Mesendoderm (in vitro differentiated cells): ENCODE measurements around the gene CARD10.

ENCODE experiments used
- DNase-seq: peaks from one replicate; pipeline ENCODE4 v3.0.0; 2013
- H2AK5ac ChIP-seq: 2 replicates; pipeline ENCODE4 v1.6.1; 2013; ENCODE audit warnings: low read length, inconsistent platforms
- H2BK120ac ChIP-seq: 2 replicates; pipeline ENCODE4 v1.6.1; 2013; ENCODE audit warnings: low read depth, mild to moderate bottlenecking, low read length, moderate library complexity, mixed read lengths
- H2BK15ac ChIP-seq: replicated peaks from 2 replicates; pipeline ENCODE4 v1.6.1; 2013; ENCODE audit warnings: low read depth, mild to moderate bottlenecking, moderate library complexity
- H2BK5ac ChIP-seq: 2 replicates; pipeline ENCODE4 v1.6.1; 2013; ENCODE audit warnings: low read length, inconsistent platforms
- H3K18ac ChIP-seq: 2 replicates; pipeline ENCODE4 v1.6.1; 2013; ENCODE audit warnings: mild to moderate bottlenecking, low read length, mixed read lengths
- H3K23ac ChIP-seq: one replicate; pipeline ENCODE4 v1.6.1; 2013; ENCODE audit warnings: low read length
- H3K27ac ChIP-seq: 2 replicates; pipeline ENCODE4 v1.5.1; 2013; ENCODE audit warnings: low read depth, mild to moderate bottlenecking, inconsistent platforms, low read length, moderate library complexity
- H3K27me3 ChIP-seq: 2 replicates; pipeline ENCODE4 v1.6.1; 2013; ENCODE audit warnings: low read length, control low read depth, mild to moderate bottlenecking, inconsistent platforms; ENCODE audit not compliant: insufficient read depth, poor library complexity
- H3K36me3 ChIP-seq: 2 replicates; pipeline ENCODE4 v1.6.1; 2013; ENCODE audit warnings: low read length, inconsistent platforms; ENCODE audit not compliant: control insufficient read depth, insufficient read depth
- H3K4ac ChIP-seq: one replicate; pipeline ENCODE4 v1.6.1; 2013; ENCODE audit warnings: low read depth, mild to moderate bottlenecking, low read length, moderate library complexity
- H3K4me1 ChIP-seq: 2 replicates; pipeline ENCODE4 v1.6.1; 2013; ENCODE audit warnings: low read depth, low read length, inconsistent platforms; ENCODE audit not compliant: control insufficient read depth
- H3K4me2 ChIP-seq: 2 replicates; pipeline ENCODE4 v1.6.1; 2013; ENCODE audit warnings: low read length
- H3K4me3 ChIP-seq: 2 replicates; pipeline ENCODE4 v1.5.1; 2013; ENCODE audit warnings: mild to moderate bottlenecking, low read length
- H3K56ac ChIP-seq: one replicate; pipeline ENCODE4 v1.6.1; 2013; ENCODE audit warnings: low read length
- H3K79me1 ChIP-seq: 2 replicates; pipeline ENCODE4 v1.6.1; 2013; ENCODE audit warnings: low read length, inconsistent platforms
- H3K79me2 ChIP-seq: 2 replicates; pipeline ENCODE4 v1.6.1; 2013; ENCODE audit warnings: mild to moderate bottlenecking, low read length; ENCODE audit not compliant: control insufficient read depth, insufficient read depth
- H3K9ac ChIP-seq: 2 replicates; pipeline ENCODE4 v1.6.1; 2013; ENCODE audit warnings: low read length, inconsistent platforms
- H4K5ac ChIP-seq: one replicate; pipeline ENCODE4 v1.6.1; 2013; ENCODE audit warnings: low read length
- H4K8ac ChIP-seq: one replicate; pipeline ENCODE4 v1.6.1; 2013; ENCODE audit warnings: low read depth, mild to moderate bottlenecking, control low read depth, low read length, moderate library complexity
- WGBS: extraction: QIAGEN DNeasy Blood & Tissue Kit; methylation state at CpG from one replicate; pipeline ENCODE4 v1.1.7; 2013; ENCODE audit warnings: low lambda C conversion rate, missing lambda C conversion rate; ENCODE audit not compliant: insufficient coverage; ENCODE audit errors: extremely low coverage; 5-methylcytosine and 5-hydroxymethylcytosine counted together

The CARD10 gene

DNA sequence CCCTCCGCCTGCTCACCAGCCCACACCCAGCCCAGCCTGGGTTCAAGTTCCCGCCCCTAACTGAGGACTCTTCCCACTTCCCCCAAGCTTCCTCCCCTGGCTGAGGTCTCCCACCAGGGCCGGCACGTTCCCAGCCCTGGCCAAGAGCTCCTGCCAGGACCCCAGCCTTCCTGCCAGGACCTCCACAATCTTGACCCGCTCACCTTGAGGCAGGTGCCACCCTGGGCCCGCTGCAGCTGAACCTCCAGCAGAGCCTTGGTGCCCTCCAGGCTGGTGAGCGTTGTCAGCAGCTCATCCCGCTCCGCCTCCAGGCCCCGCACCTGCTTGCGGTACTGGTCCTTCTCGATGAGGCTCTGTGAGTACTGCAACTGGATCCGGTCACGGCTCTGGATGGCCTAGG is 13.2 kb downstream of the CARD10 start:
- no peak overlapping the region for H3K9ac ChIP-seq
- H3K4me1 ChIP-seq, result peaks cover 13% of the 10 kb centered on the region
- no peaks in the 10 kb centered on the region for H3K36me3 ChIP-seq
- no peak overlapping the region for H3K27ac ChIP-seq
- no CpG with 5 or more reads among the region's 14 CpGs for WGBS
- no peaks in the 10 kb centered on the region for H3K79me1 ChIP-seq
- DNase-seq, result no peak
- no peak overlapping the region for H4K5ac ChIP-seq
- H2BK15ac ChIP-seq, result no peak overlapping the region
- no peak overlapping the region for H2BK5ac ChIP-seq
- no peak overlapping the region for H3K4ac ChIP-seq
- H2BK120ac ChIP-seq, result no peak overlapping the region
- H2AK5ac ChIP-seq, result no peak overlapping the region
- H3K4me3 ChIP-seq, result no peak overlapping the region
- no peak overlapping the region for H3K18ac ChIP-seq
- no peaks in the 10 kb centered on the region for H3K79me2 ChIP-seq
- no peak overlapping the region for H3K23ac ChIP-seq
- H3K56ac ChIP-seq, result no peak overlapping the region
- H3K4me2 ChIP-seq, result no peak overlapping the region
- no peak overlapping the region for H4K8ac ChIP-seq
- H3K27me3 ChIP-seq, result no peaks in the 10 kb centered on the region

DNA sequence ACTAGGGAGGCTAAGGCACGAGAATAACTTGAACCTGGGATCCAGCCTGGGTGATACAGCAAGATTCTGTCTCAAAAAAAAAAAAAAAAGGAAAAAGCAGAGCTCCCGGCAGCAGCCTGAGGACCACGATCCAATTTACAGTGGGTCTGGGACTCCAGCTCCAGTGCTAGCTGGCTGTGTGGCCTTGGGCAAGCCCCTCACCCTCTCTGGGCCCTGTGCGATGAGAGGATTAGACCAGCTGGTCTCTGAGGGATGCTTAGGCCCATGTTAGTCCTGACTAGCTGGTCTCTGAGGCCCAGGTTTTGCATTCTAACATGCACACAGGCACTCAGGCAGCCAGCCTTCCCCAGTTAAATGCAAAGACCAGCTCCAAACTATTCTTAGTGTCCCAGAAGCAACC is 13.7 kb downstream of the CARD10 start:
- Histone ChIP-seq H3K18ac (no peak overlapping the region), H2BK5ac (no peak overlapping the region), H3K56ac (no peak overlapping the region), H2BK15ac (no peak overlapping the region), H2BK120ac (no peak overlapping the region), H3K27ac (no peak overlapping the region), H3K4ac (no peak overlapping the region), H2AK5ac (no peak overlapping the region), H3K23ac (no peak overlapping the region), H4K8ac (no peak overlapping the region), H3K4me1 (peaks cover 13% of the 10 kb centered on the region), H3K79me2 (no peaks in the 10 kb centered on the region), H4K5ac (no peak overlapping the region), H3K79me1 (no peaks in the 10 kb centered on the region), H3K9ac (no peak overlapping the region), H3K4me3 (no peak overlapping the region), H3K4me2 (no peak overlapping the region), H3K27me3 (no peaks in the 10 kb centered on the region), H3K36me3 (no peaks in the 10 kb centered on the region)
- no CpG with 5 or more reads among the region's 4 CpGs for WGBS
- DNase-seq, result no peak

DNA sequence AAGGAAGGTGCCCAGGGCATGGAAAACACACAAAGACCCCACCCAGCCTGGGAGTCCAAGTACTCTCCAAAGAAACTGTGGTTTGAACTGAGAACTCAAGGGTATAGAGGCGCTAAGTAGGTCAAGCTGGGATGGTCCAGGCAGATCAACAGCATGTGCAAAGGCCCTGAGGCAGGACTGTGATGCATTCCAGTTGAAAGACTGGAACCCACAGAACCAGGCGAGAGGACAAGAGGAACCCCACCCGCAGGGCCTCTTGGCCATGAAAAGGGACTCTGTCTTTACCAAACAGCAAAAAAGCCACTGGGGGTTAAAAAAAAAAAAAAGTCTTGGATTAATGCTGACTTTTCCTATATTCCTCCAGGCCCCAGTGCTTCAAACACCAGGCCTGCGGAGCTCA is 14.3 kb downstream of the CARD10 start:
- DNase-seq, result no peak
- WGBS, result no CpG with 5 or more reads among the region's 4 CpGs
- no peak overlapping the region for H4K5ac ChIP-seq
- H3K27ac ChIP-seq, result no peak overlapping the region
- peaks cover 13% of the 10 kb centered on the region for H3K4me1 ChIP-seq
- no peak overlapping the region for H3K4me2 ChIP-seq
- no peaks in the 10 kb centered on the region for H3K36me3 ChIP-seq
- no peak overlapping the region for H3K4ac ChIP-seq
- no peaks in the 10 kb centered on the region for H3K27me3 ChIP-seq
- H2AK5ac ChIP-seq, result no peak overlapping the region
- H2BK120ac ChIP-seq, result no peak overlapping the region
- H2BK15ac ChIP-seq, result no peak overlapping the region
- no peak overlapping the region for H2BK5ac ChIP-seq
- no peak overlapping the region for H3K18ac ChIP-seq
- H3K56ac ChIP-seq, result no peak overlapping the region
- H3K9ac ChIP-seq, result no peak overlapping the region
- H3K79me2 ChIP-seq, result no peaks in the 10 kb centered on the region
- no peak overlapping the region for H4K8ac ChIP-seq
- no peak overlapping the region for H3K4me3 ChIP-seq
- no peaks in the 10 kb centered on the region for H3K79me1 ChIP-seq
- H3K23ac ChIP-seq, result no peak overlapping the region

DNA sequence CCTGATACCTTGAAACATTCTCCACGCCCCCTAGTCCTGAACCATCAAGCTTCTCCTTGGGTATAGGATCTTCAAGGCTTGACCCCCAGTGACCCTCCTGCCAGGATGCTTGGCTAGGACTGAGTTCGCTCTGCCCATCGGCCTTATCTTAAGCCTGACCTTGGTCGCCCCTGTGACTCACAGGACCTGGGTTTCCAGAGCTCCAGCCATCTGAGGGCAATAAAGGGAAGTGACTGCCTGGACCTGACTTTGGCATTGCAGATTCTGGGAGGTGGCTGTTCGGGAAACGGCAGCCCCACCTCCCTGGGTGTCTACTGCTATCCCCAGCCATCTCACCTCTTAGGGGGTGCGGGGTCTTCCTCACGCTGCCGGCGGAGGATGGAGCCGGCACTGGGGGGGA is 15.4 kb downstream of the CARD10 start:
- no peaks in the 10 kb centered on the region for H3K27me3 ChIP-seq
- no peak overlapping the region for H4K8ac ChIP-seq
- no peak overlapping the region for H3K4ac ChIP-seq
- no peak overlapping the region for H3K56ac ChIP-seq
- no peak overlapping the region for H2AK5ac ChIP-seq
- no peak overlapping the region for H3K27ac ChIP-seq
- no peaks in the 10 kb centered on the region for H3K36me3 ChIP-seq
- H3K4me2 ChIP-seq, result no peak overlapping the region
- DNase-seq, result no peak
- no peak overlapping the region for H2BK5ac ChIP-seq
- WGBS, result no CpG with 5 or more reads among the region's 11 CpGs
- H3K4me3 ChIP-seq, result no peak overlapping the region
- no peaks in the 10 kb centered on the region for H3K79me1 ChIP-seq
- no peaks in the 10 kb centered on the region for H3K79me2 ChIP-seq
- no peak overlapping the region for H3K18ac ChIP-seq
- H2BK15ac ChIP-seq, result no peak overlapping the region
- no peak overlapping the region for H2BK120ac ChIP-seq
- H3K23ac ChIP-seq, result no peak overlapping the region
- H3K9ac ChIP-seq, result no peak overlapping the region
- peaks cover 11% of the 10 kb centered on the region for H3K4me1 ChIP-seq
- no peak overlapping the region for H4K5ac ChIP-seq

DNA sequence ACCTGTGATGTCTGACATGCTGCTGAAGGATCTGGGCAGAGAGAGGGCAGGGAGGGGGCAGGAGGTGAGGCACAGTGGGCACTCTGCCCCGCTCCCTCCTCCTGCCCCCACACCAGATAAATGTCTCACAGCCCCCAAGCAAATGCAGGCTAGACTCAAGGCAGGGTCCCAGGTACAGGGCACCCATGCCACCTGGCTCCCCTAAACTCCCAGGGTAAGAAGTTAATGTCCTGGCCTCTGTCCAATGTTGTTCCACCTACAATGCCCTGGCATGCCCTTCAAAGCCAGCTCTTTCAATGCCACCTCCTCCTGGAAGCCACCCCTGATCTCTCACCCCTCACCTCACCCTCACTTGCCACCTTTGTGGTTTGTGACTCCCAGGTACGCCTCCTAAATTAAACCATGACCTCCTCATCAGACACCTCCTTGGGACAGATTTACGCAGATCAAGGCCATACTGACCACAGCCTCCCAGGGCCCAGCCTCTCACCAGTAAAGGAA is 16.0 kb downstream of the CARD10 start:
- no peak overlapping the region for H3K4ac ChIP-seq
- no peak overlapping the region for H2AK5ac ChIP-seq
- no peak for DNase-seq
- H3K79me1 ChIP-seq, result no peaks in the 10 kb centered on the region
- no peaks in the 10 kb centered on the region for H3K27me3 ChIP-seq
- no peak overlapping the region for H3K9ac ChIP-seq
- H3K27ac ChIP-seq, result no peak overlapping the region
- no peak overlapping the region for H2BK120ac ChIP-seq
- no peaks in the 10 kb centered on the region for H3K79me2 ChIP-seq
- H2BK15ac ChIP-seq, result no peak overlapping the region
- H4K5ac ChIP-seq, result no peak overlapping the region
- no peak overlapping the region for H3K18ac ChIP-seq
- no CpG with 5 or more reads among the region's 3 CpGs for WGBS
- no peak overlapping the region for H3K4me2 ChIP-seq
- H2BK5ac ChIP-seq, result no peak overlapping the region
- no peak overlapping the region for H3K4me3 ChIP-seq
- no peak overlapping the region for H3K56ac ChIP-seq
- peaks cover 11% of the 10 kb centered on the region for H3K4me1 ChIP-seq
- H3K23ac ChIP-seq, result no peak overlapping the region
- no peak overlapping the region for H4K8ac ChIP-seq
- H3K36me3 ChIP-seq, result no peaks in the 10 kb centered on the region
